Mesodermal cell (in vitro differentiated cells): Measurements from ENCODE around the gene AP5B1.

Experiments used
- H3K27ac ChIP-seq: 2 replicates; pipeline ENCODE4 v1.7.0; 2013; ENCODE audit warnings: mild to moderate bottlenecking, low read depth, low read length, moderate library complexity; ENCODE audit not compliant: severe bottlenecking
- H3K36me3 ChIP-seq: 2 replicates; pipeline ENCODE4 v1.7.1; 2013; ENCODE audit warnings: mild to moderate bottlenecking, low read length, moderate library complexity; ENCODE audit not compliant: control insufficient read depth, insufficient read depth
- H3K4me1 ChIP-seq: one replicate; pipeline ENCODE4 v1.7.1; 2013; ENCODE audit warnings: mild to moderate bottlenecking, low read length; ENCODE audit not compliant: insufficient read depth, control insufficient read depth, poor library complexity, severe bottlenecking
- H3K4me3 ChIP-seq: 2 replicates; pipeline ENCODE4 v1.7.0; 2013; ENCODE audit warnings: low read length, control low read depth, mild to moderate bottlenecking; ENCODE audit not compliant: insufficient read depth, poor library complexity, severe bottlenecking; ENCODE audit errors: extremely low read depth
- H3K9me3 ChIP-seq: 2 replicates; pipeline ENCODE4 v1.7.1; 2013; ENCODE audit warnings: mild to moderate bottlenecking, low read length, moderate library complexity; ENCODE audit not compliant: control insufficient read depth
- WGBS, 2 experiments: methylation state at CpG; one replicate each; pipeline ENCODE4 v1.1.5; 2013; ENCODE audit warnings: missing lambda C conversion rate in 2 of 2; ENCODE audit not compliant: insufficient coverage in 2 of 2; 5-methylcytosine and 5-hydroxymethylcytosine counted together

AP5B1 gene

GRCh38 chr11:65781962-65782815, 1.4 kb upstream of the AP5B1 start:
- Histone ChIP-seq H3K4me3 (peak overlapping the region; percentile 72), H3K4me1 (no peaks in the 10 kb centered on the region), H3K9me3 (no peaks in the 10 kb centered on the region), H3K36me3 (peaks cover 22% of the 10 kb centered on the region), H3K27ac (no peak overlapping the region)
- WGBS, 2 experiments, result 87 to 92% methylated on average over 7 to 10 of the region's 13 CpGs

GRCh38 chr11:65781152-65781961, 581 bp upstream of the AP5B1 start:
- no peak overlapping the region for H3K27ac ChIP-seq
- H3K9me3 ChIP-seq, result no peaks in the 10 kb centered on the region
- 11 to 20% methylated on average over 53 to 55 of the region's 83 CpGs for WGBS, 2 experiments
- peaks cover 26% of the 10 kb centered on the region for H3K36me3 ChIP-seq
- H3K4me1 ChIP-seq, result no peaks in the 10 kb centered on the region
- H3K4me3 ChIP-seq, result peak overlapping the region; percentile 72

- 5 to 11% methylated on average over 57 to 75 of the region's 76 CpGs for WGBS, 2 experiments
Measured at GRCh38 chr11:65779919-65780769, 632 bp downstream of the AP5B1 start.

DNA sequence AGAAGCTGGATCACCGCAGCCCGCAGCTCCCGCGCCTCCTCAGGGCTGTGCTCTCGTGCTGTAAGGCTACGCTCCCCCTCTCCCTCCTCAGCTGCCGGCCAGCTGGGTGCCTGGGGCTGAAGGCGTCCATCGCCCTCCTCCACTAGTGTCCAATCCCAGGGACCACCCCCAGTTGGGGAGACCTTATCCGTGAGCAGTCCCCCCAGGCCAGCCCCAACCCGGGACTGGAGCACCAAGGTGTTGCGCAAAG, 1.2 kb downstream of the AP5B1 start:
- H3K9me3 ChIP-seq, result no peaks in the 10 kb centered on the region
- no peaks in the 10 kb centered on the region for H3K4me1 ChIP-seq
- 87 to 91% methylated on average over 9 to 10 of the region's 12 CpGs for WGBS, 2 experiments
- H3K27ac ChIP-seq, result no peak overlapping the region
- peak overlapping the region; percentile 72 for H3K4me3 ChIP-seq
- peaks cover 32% of the 10 kb centered on the region for H3K36me3 ChIP-seq

More at GRCh38 chr11:65779919-65780769, 632 bp downstream of the AP5B1 start:
- Histone ChIP-seq H3K9me3 (no peaks in the 10 kb centered on the region), H3K27ac (peak overlapping the region; percentile 49), H3K4me3 (peak overlapping the region; percentile 72), H3K36me3 (peaks cover 30% of the 10 kb centered on the region), H3K4me1 (no peaks in the 10 kb centered on the region)

DNA sequence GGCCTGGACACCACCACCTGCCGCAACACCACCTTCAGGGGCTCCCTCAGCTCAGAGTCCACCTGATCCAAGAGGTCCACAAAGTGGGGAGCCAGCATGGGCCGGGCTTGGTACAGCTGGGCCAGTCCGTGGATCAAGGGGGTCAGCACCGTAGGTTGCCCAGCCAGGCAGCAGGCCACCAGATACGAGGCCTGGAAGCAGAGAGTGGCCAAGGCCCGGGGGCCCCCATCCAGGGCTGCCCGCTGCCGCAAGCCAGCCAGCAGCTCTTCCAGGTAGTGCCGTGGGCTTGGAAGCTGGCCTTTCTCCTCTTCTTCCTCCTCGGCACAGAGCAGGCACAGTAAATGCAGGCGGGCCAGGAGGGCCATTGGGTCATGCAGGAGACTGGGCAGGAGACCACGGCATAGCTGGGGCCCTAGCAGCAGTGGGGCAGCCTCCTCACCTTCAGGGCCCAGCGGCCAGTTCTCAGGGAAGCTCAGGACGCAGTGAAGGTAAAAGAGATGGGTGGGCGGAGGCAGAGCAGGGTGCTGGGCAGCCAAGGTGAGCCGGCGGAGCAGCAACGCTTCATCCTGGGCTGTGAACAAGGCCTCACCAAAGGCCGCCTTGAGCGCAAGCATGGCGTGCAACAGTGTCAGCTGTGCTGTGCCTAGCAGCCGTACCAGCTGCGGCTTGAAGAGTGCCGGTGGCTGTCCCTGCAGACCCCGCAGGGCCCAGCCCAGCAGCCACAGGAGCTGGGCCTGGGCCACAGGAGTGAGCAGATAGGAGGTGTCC, 1.7 kb downstream of the AP5B1 start:
- no peaks in the 10 kb centered on the region for H3K9me3 ChIP-seq
- peaks cover 32% of the 10 kb centered on the region for H3K36me3 ChIP-seq
- peak overlapping the region; percentile 72 for H3K4me3 ChIP-seq
- H3K27ac ChIP-seq, result no peak overlapping the region
- 97 to 98% methylated on average over 23 to 25 of the region's 25 CpGs for WGBS, 2 experiments
- no peaks in the 10 kb centered on the region for H3K4me1 ChIP-seq

- Histone ChIP-seq H3K4me3 (no peak overlapping the region), H3K36me3 (peaks cover 32% of the 10 kb centered on the region), H3K27ac (no peak overlapping the region), H3K9me3 (no peaks in the 10 kb centered on the region), H3K4me1 (no peaks in the 10 kb centered on the region)
- WGBS, 2 experiments, result 95 to 99% methylated on average over 12 to 20 of the region's 20 CpGs
Measured at GRCh38 chr11:65778431-65778900, 2.3 kb downstream of the AP5B1 start.

DNA sequence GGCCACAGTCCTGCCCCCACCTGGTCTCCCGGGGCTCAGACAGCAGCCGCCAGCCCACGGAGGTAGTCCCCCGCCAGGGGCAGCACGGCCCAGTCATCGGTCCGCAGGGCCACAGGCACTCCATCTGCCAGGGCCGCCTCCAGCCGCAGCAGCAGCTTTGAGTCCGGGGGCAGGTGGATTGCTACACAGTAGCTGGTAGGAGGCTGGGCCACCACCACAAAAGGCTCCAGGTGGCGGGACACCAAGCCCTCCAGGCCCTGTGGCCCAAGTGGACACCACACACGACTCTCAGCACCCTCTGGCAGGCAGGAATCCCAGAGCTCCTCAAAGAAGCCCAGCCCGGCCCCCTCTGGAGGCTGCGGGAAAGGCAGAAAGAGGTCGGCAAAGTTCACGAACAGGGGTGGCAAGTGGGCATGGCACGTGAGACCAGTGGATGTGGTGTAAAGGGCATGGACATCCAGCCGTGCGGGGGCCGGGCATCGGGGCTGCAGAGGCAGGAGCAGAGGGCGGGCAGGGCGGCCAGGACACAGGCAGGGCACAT, 2.9 kb downstream of the AP5B1 start:
- Histone ChIP-seq H3K9me3 (no peaks in the 10 kb centered on the region), H3K4me3 (no peak overlapping the region), H3K4me1 (no peaks in the 10 kb centered on the region), H3K27ac (no peak overlapping the region), H3K36me3 (peaks cover 32% of the 10 kb centered on the region)
- 94 to 96% methylated on average over 19 to 23 of the region's 23 CpGs for WGBS, 2 experiments

DNA sequence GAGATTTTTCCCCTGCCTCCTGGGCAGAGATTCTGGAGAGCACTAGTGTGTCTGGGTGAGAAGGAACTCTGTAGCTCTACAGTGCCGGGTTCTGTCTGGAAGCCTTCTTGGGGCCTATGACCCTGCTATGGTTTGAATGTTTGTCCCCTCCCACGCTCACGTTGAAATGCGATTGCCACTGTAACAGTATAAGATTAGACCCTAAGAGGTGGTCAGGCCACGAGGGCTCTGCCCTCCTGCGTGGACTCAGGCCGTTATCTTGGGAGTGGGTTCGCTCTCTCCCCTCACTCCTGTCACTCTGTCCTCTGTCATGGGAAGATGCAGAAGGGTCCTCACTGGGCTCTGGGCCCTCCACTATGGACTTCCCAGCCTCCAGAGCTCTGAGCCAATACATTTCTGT, 3.5 kb downstream of the AP5B1 start:
- Histone ChIP-seq H3K4me3 (no peak overlapping the region), H3K9me3 (no peaks in the 10 kb centered on the region), H3K27ac (no peak overlapping the region), H3K4me1 (no peaks in the 10 kb centered on the region), H3K36me3 (peaks cover 32% of the 10 kb centered on the region)
- 96 to 97% methylated on average over 6 to 8 of the region's 8 CpGs for WGBS, 2 experiments

DNA sequence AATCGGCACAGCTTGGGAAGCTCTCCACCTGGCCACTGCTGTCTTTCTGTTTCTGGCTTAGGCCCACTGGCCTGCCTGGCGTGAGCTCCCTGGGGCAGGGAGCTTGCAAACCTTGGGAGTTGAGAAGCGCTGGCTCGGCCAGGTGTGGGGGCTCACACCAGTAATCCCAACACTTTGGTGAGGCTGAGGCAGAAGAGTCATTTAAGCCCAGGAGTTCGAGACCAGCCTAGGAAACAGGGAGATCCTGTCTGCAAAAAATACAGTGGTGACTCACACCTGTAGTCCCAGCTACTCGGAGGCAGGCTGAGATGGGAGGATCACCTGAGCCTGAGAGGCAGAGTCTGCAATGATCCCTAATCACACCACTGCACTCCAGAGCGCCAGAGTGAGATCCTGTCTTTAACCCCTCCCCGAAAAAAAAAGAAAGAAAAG, 4.0 kb downstream of the AP5B1 start:
- 94 to 97% methylated on average over 6 of the region's 8 CpGs for WGBS, 2 experiments
- Histone ChIP-seq H3K4me1 (no peaks in the 10 kb centered on the region), H3K4me3 (no peak overlapping the region), H3K9me3 (no peaks in the 10 kb centered on the region), H3K27ac (no peak overlapping the region), H3K36me3 (peaks cover 32% of the 10 kb centered on the region)
